ENCODE data around the gene MYO18B. TPM values are rescaled to one million over a fixed set of nuclear protein-coding genes. Genes with fewer than 3 reads are reported as not detected.

MYO18B gene
- total and polyA plus RNA-seq, 2 of the 8 experiments (the other 6 are each of a cell fraction or from before 2014, with no cell fraction given) = 0.62 to 0.78 TPM

GRCh38 chr22:25930788-25931310 is 188.9 kb downstream of the MYO18B start (continued):
- TF ChIP-seq MAX (IDR thresholded peaks at IDR 0.05) (no peak), YY1 (IDR thresholded peaks at IDR 0.05; ENCODE audit: low read depth, low read length) (no peak), TAF7 (optimal IDR thresholded peaks at IDR 0.05; ENCODE audit: borderline replicate concordance, low read depth, low read length) (no peak), KDM4A (IDR thresholded peaks at IDR 0.05; ENCODE audit: low read depth, low read length, severe bottlenecking) (no peak)
